GM23338 (cell line): ENCODE measurements around the gene GPR143.

Experiments
- CREB1 ChIP-seq: fragments of 250-450 bp; sonication (Bioruptor Pico); IDR thresholded peaks from 2 replicates; pipeline ENCODE4 v1.5.0; 2020; ENCODE audit warnings: low read depth, mild to moderate bottlenecking, moderate library complexity
- EZH2 ChIP-seq: fragments of 200-600 bp; sonication (generic); IDR thresholded peaks from one replicate; pipeline ENCODE4 v1.8.0; 2017; ENCODE audit warnings: antibody characterized with exemption, mild to moderate bottlenecking, low read depth; ENCODE audit not compliant: unreplicated experiment
- EZH2phosphoT487 ChIP-seq: fragments of 200-600 bp; sonication (generic); IDR thresholded peaks from one replicate; pipeline ENCODE4 v1.8.1; 2018; ENCODE audit warnings: antibody characterized with exemption; ENCODE audit not compliant: unreplicated experiment
- JUNB ChIP-seq: IDR thresholded peaks from one replicate; pipeline ENCODE4 v1.6.1; 2016; ENCODE audit warnings: antibody characterized with exemption; ENCODE audit not compliant: unreplicated experiment
- NANOG ChIP-seq: IDR thresholded peaks from 2 replicates; pipeline ENCODE4 v1.6.1; 2016; ENCODE audit warnings: antibody characterized with exemption, borderline replicate concordance
- POLR2AphosphoS5 ChIP-seq: IDR thresholded peaks from 2 replicates; pipeline ENCODE4 v1.6.1; 2016; ENCODE audit warnings: antibody characterized with exemption, low read depth
- ZNF114 ChIP-seq: fragments of 250-450 bp; sonication (Bioruptor Pico); IDR thresholded peaks from 2 replicates; pipeline ENCODE4 v1.5.0; 2020; ENCODE audit warnings: mild to moderate bottlenecking, moderate library complexity
- ZNF331 ChIP-seq: fragments of 250-450 bp; sonication (Bioruptor Pico); IDR thresholded peaks from 2 replicates; pipeline ENCODE4 v1.5.0; 2020; ENCODE audit warnings: low read depth, mild to moderate bottlenecking, moderate library complexity
- TF ChIP-seq, protein P1 (sequence below), 2 experiments: fragments of 200-600 bp in 1 of 2; sonication (generic) in 1 of 2; conservative IDR thresholded peaks; 2 replicates each; pipeline versions ENCODE4 v1.5.1 to v1.6.1; 2016 to 2017; ENCODE audit warnings: antibody characterized with exemption in 2 of 2, low read depth in 2 of 2, mild to moderate bottlenecking in 2 of 2, moderate library complexity in 1 of 2
- TF ChIP-seq, protein P2 (sequence below): IDR thresholded peaks from one replicate; pipeline ENCODE4 v1.6.1; 2018; ENCODE audit warnings: antibody characterized with exemption; ENCODE audit not compliant: unreplicated experiment
- TF ChIP-seq, protein P3 (sequence below): IDR thresholded peaks from 2 replicates; pipeline ENCODE4 v1.6.1; 2016; ENCODE audit warnings: antibody characterized with exemption

DNA sequence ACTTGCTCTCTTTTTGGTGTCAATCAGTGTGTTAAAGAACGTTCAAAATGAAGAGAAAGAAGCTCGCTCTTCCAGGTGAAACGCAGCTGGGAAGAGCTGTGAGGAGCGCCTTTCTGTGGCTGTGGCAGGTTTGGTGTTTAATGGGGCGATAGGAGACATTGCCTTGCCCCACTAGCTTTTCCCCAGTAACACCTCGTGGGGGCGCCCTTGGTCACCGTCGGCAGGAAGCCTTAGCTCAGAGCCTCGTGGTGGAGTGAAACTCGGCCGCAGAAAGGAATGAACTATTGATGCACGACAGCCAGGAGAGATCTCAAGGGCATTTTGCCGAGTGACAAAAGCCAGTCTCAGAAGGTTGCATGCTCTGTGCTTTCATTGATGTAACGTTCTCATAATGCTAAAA lies 65.1 kb downstream of the GPR143 start:
- TF ChIP-seq ZNF114 (CRISPR knock-in tag), result no peak
- TF ChIP-seq, protein P1, sequence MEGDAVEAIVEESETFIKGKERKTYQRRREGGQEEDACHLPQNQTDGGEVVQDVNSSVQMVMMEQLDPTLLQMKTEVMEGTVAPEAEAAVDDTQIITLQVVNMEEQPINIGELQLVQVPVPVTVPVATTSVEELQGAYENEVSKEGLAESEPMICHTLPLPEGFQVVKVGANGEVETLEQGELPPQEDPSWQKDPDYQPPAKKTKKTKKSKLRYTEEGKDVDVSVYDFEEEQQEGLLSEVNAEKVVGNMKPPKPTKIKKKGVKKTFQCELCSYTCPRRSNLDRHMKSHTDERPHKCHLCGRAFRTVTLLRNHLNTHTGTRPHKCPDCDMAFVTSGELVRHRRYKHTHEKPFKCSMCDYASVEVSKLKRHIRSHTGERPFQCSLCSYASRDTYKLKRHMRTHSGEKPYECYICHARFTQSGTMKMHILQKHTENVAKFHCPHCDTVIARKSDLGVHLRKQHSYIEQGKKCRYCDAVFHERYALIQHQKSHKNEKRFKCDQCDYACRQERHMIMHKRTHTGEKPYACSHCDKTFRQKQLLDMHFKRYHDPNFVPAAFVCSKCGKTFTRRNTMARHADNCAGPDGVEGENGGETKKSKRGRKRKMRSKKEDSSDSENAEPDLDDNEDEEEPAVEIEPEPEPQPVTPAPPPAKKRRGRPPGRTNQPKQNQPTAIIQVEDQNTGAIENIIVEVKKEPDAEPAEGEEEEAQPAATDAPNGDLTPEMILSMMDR (conservative IDR thresholded peaks at IDR 0.05; ENCODE audit: low read depth in 2 of 2), result peak; percentile 49 to 66
- no peak for TF ChIP-seq EZH2
- TF ChIP-seq, protein P2, sequence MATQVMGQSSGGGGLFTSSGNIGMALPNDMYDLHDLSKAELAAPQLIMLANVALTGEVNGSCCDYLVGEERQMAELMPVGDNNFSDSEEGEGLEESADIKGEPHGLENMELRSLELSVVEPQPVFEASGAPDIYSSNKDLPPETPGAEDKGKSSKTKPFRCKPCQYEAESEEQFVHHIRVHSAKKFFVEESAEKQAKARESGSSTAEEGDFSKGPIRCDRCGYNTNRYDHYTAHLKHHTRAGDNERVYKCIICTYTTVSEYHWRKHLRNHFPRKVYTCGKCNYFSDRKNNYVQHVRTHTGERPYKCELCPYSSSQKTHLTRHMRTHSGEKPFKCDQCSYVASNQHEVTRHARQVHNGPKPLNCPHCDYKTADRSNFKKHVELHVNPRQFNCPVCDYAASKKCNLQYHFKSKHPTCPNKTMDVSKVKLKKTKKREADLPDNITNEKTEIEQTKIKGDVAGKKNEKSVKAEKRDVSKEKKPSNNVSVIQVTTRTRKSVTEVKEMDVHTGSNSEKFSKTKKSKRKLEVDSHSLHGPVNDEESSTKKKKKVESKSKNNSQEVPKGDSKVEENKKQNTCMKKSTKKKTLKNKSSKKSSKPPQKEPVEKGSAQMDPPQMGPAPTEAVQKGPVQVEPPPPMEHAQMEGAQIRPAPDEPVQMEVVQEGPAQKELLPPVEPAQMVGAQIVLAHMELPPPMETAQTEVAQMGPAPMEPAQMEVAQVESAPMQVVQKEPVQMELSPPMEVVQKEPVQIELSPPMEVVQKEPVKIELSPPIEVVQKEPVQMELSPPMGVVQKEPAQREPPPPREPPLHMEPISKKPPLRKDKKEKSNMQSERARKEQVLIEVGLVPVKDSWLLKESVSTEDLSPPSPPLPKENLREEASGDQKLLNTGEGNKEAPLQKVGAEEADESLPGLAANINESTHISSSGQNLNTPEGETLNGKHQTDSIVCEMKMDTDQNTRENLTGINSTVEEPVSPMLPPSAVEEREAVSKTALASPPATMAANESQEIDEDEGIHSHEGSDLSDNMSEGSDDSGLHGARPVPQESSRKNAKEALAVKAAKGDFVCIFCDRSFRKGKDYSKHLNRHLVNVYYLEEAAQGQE, result no peak
- TF ChIP-seq POLR2AphosphoS5, result no peak
- TF ChIP-seq EZH2phosphoT487, result no peak
- TF ChIP-seq ZNF331 (CRISPR knock-in tag), result no peak
- no peak for TF ChIP-seq JUNB
- TF ChIP-seq CREB1 (CRISPR knock-in tag), result no peak
- TF ChIP-seq, protein P3, sequence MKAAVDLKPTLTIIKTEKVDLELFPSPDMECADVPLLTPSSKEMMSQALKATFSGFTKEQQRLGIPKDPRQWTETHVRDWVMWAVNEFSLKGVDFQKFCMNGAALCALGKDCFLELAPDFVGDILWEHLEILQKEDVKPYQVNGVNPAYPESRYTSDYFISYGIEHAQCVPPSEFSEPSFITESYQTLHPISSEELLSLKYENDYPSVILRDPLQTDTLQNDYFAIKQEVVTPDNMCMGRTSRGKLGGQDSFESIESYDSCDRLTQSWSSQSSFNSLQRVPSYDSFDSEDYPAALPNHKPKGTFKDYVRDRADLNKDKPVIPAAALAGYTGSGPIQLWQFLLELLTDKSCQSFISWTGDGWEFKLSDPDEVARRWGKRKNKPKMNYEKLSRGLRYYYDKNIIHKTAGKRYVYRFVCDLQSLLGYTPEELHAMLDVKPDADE, result no peak
- no peak for TF ChIP-seq NANOG
